ENCODE data around the gene RRP12.
A peak's percentile ranks its signal among the peaks of the same experiment; 100 is the strongest.

The RRP12 gene

GRCh38 chr10:97400665-97401454 is at the start of gene RRP12:
Gene RRP12 (minus strand): TSS chr10:97401340. CDS start chr10:97401231, 109 bp downstream.
- H3K4me1 ChIP-seq (ENCODE audit: insufficient read depth, low read length, poor library complexity, severe bottlenecking) = peaks cover 12% of the 10 kb centered on the region
- peak within 1 kb of the TSS; percentile 97 for H3K4me2 ChIP-seq (ENCODE audit: low read depth, low read length, poor library complexity, severe bottlenecking)
- H3F3A ChIP-seq (ENCODE audit: low read depth) = no peaks in the 10 kb centered on the region
- H3K9me3 ChIP-seq (ENCODE audit: insufficient read depth, low read depth, low read length) = no peaks in the 10 kb centered on the region
- H3K9me2 ChIP-seq (replicated peaks; ENCODE audit: low read depth, low read length) = no peaks in the 10 kb centered on the region
- H3K36me3 ChIP-seq (ENCODE audit: insufficient read depth, low read length) = no peaks in the 10 kb centered on the region
- H3K27me3 ChIP-seq (ENCODE audit: insufficient read depth, low read length, poor library complexity, severe bottlenecking) = no peaks in the 10 kb centered on the region
- H3K4me3 ChIP-seq (ENCODE audit: low read length, poor library complexity, severe bottlenecking) = peak within 1 kb of the TSS; percentile 88
- peak within 1 kb of the TSS; percentile 96 for H2AFZ ChIP-seq (ENCODE audit: low read length)
- no peaks in the 10 kb centered on the region for H4K20me1 ChIP-seq (ENCODE audit: insufficient read depth, low read length, poor library complexity, severe bottlenecking)
- peak within 1 kb of the TSS; percentile 65 for H3K9ac ChIP-seq (ENCODE audit: low read depth, low read length, poor library complexity, severe bottlenecking)
- 0 out of 2 replicates have a peak, but pooled peaks cover 3% of the 10 kb centered on the region for H3K79me2 ChIP-seq (ENCODE audit: insufficient read depth, low read length)
- TF ChIP-seq CTCF (conservative IDR thresholded peaks at IDR 0.05; ENCODE audit: low read length) (peak; percentile 39), EZH2phosphoT487 (IDR thresholded peaks at IDR 0.05; ENCODE audit: borderline replicate concordance) (no peak)

GRCh38 chr10:97450828-97451227 is 49.7 kb upstream of the RRP12 start:
- Histone ChIP-seq H3K4me1 (ENCODE audit: insufficient read depth, low read length, poor library complexity, severe bottlenecking) (peaks cover 26% of the 10 kb centered on the region), H3K9ac (ENCODE audit: low read depth, low read length, poor library complexity, severe bottlenecking) (no peak overlapping the region), H3K9me2 (replicated peaks; ENCODE audit: low read depth, low read length) (no peaks in the 10 kb centered on the region), H3K79me2 (ENCODE audit: insufficient read depth, low read length) (peaks cover 57% of the 10 kb centered on the region), H3K4me3 (ENCODE audit: low read length, poor library complexity, severe bottlenecking) (no peak overlapping the region), H2AFZ (ENCODE audit: low read length) (no peak overlapping the region), H4K20me1 (ENCODE audit: insufficient read depth, low read length, poor library complexity, severe bottlenecking) (peaks cover 5% of the 10 kb centered on the region), H3K4me2 (ENCODE audit: low read depth, low read length, poor library complexity, severe bottlenecking) (peak overlapping the region; percentile 13), H3K27me3 (ENCODE audit: insufficient read depth, low read length, poor library complexity, severe bottlenecking) (no peaks in the 10 kb centered on the region), H3F3A (ENCODE audit: low read depth) (no peaks in the 10 kb centered on the region), H3K9me3 (ENCODE audit: insufficient read depth, low read depth, low read length) (no peaks in the 10 kb centered on the region), H3K36me3 (ENCODE audit: insufficient read depth, low read length) (peaks cover 35% of the 10 kb centered on the region; the same call in 1 of the 2 replicates)
- TF ChIP-seq CTCF (conservative IDR thresholded peaks at IDR 0.05; ENCODE audit: low read length) = no peak
- TF ChIP-seq EZH2phosphoT487 (IDR thresholded peaks at IDR 0.05; ENCODE audit: borderline replicate concordance) = no peak

GRCh38 chr10:97445722-97446639 is 44.8 kb upstream of the RRP12 start, which contains the start of the genes EXOSC1 and ZDHHC16:
Gene EXOSC1 (minus strand): TSS chr10:97446006. CDS start chr10:97445985, 21 bp downstream.
Gene ZDHHC16 (plus strand): TSS chr10:97446175. CDS start chr10:97451676, 5,501 bp downstream.
- Histone ChIP-seq H3K9me3 (ENCODE audit: insufficient read depth, low read depth, low read length) (no peaks in the 10 kb centered on the region), H3K27me3 (ENCODE audit: insufficient read depth, low read length, poor library complexity, severe bottlenecking) (no peaks in the 10 kb centered on the region), H3K4me2 (ENCODE audit: low read depth, low read length, poor library complexity, severe bottlenecking) (peak within 1 kb of the TSS; percentile 94), H3K9ac (ENCODE audit: low read depth, low read length, poor library complexity, severe bottlenecking) (peak within 1 kb of the TSS; percentile 80), H3K4me3 (ENCODE audit: low read length, poor library complexity, severe bottlenecking) (peak within 1 kb of the TSS; percentile 89), H2AFZ (ENCODE audit: low read length) (peak within 1 kb of the TSS; percentile 95), H3F3A (ENCODE audit: low read depth) (no peaks in the 10 kb centered on the region), H3K4me1 (ENCODE audit: insufficient read depth, low read length, poor library complexity, severe bottlenecking) (peaks cover 36% of the 10 kb centered on the region), H3K9me2 (replicated peaks; ENCODE audit: low read depth, low read length) (no peaks in the 10 kb centered on the region), H4K20me1 (ENCODE audit: insufficient read depth, low read length, poor library complexity, severe bottlenecking) (peaks cover 5% of the 10 kb centered on the region), H3K79me2 (ENCODE audit: insufficient read depth, low read length) (peaks cover 74% of the 10 kb centered on the region), H3K36me3 (ENCODE audit: insufficient read depth, low read length) (peaks cover 3% of the 10 kb centered on the region; the same call in 1 of the 2 replicates)
- TF ChIP-seq EZH2phosphoT487 (IDR thresholded peaks at IDR 0.05; ENCODE audit: borderline replicate concordance) (no peak), CTCF (conservative IDR thresholded peaks at IDR 0.05; ENCODE audit: low read length) (0 out of 2 replicates have a peak, but pooled peaks have one; percentile 18)
